Gastrocnemius medialis (tissue), 4 donors: ENCODE results near the gene CYP39A1.

Experiments
- CTCF ChIP-seq, 5 experiments: fragments of 450-650 bp in 3 of 5; fragments of 200-600 bp in 2 of 5; sonication (generic) in 2 of 5; IDR thresholded peaks in 4 of 5; conservative IDR thresholded peaks in 1 of 5; 1 replicate in 4 of 5; 2 replicates in 1 of 5; pipeline ENCODE4 v1.5.1; 2016 to 2019; ENCODE audit warnings: antibody characterized with exemption in 5 of 5, mild to moderate bottlenecking in 3 of 5, moderate library complexity in 3 of 5
- POLR2A ChIP-seq, 2 donors: fragments of 450-650 bp; IDR thresholded peaks; one replicate each; pipeline ENCODE4 v1.6.1; 2017; ENCODE audit warnings: antibody characterized with exemption in 2 of 2, mild to moderate bottlenecking in 2 of 2, moderate library complexity in 2 of 2

DNA sequence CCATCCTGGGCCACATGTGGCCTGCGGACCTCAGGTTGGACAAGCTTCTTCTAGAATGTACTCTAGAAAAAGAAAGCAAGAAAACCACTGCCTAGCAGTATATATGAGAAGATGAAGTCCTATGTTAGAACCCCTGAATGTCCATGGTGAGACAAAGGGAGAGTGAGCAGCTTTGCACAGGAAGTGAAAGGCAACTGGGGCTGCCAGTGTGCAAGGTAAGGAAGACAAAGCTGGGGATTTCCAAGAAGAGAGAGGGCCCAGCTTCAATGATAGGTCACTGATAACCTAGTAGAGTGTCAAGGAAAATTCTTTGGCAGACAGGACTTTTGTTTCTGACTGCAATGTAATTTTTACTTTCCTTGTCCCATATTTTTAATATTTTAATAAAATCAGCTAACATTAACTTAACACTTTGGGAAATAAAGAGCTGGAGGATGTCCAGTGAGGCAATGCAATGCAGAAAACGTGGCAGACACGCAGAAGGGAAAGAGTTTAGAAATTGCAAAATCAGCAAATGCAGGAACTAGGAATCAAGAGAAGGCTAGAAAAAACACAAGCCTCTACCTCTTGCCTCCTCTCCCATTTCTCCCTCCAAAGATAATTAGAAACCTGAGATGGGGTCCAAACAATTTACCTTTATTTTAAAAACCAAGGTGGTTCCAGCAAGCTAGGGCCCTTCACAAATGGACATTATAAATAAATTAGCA, 47.4 kb downstream of the CYP39A1 start:
- no peak for TF ChIP-seq POLR2A (IDR thresholded peaks at IDR 0.05)
- TF ChIP-seq CTCF (IDR thresholded peaks at IDR 0.05 in 4 of 5, conservative IDR thresholded peaks at IDR 0.05 in 1 of 5) = no peak
